Right lobe of liver (tissue), 6 donors: ENCODE measurements around the gene SPAG6. TPM values are rescaled to one million over a fixed set of nuclear protein-coding genes. Genes with fewer than 3 reads are reported as not detected.

Experiments used
- ATAC-seq, 4 donors: fragments of 200-7000 bp; cut with Tn5 transposase; one replicate each; pipeline ENCODE4 v1.9.1; 2020; ENCODE audit warnings: mild to moderate bottlenecking in 4 of 4, moderate library complexity in 4 of 4
- DNase-seq, 3 donors: peaks; one replicate each; pipeline ENCODE4 v3.0.0-alpha.2; 2020
- H3K27ac ChIP-seq, 3 donors: fragments of 200-600 bp; one replicate each; pipeline ENCODE4 v1.8.0; 2022
- H3K27me3 ChIP-seq, 2 donors: fragments of 200-600 bp; one replicate each; pipeline ENCODE4 v1.8.0; 2022
- H3K36me3 ChIP-seq, 4 donors: fragments of 200-600 bp; sonication (generic) in 1 of 4; one replicate each; pipeline versions ENCODE4 v1.5.1 to v1.8.0; 2017 to 2022; ENCODE audit warnings: control low read depth in 1 of 4
- H3K4me1 ChIP-seq, 4 donors: fragments of 200-600 bp; sonication (generic) in 1 of 4; one replicate each; pipeline versions ENCODE4 v1.5.1 to v1.8.0; 2017 to 2022; ENCODE audit warnings: control low read depth in 1 of 4
- H3K4me3 ChIP-seq, 3 donors: fragments of 200-600 bp; one replicate each; pipeline ENCODE4 v1.8.0; 2022
- H3K9me3 ChIP-seq, 4 donors: fragments of 200-600 bp; sonication (generic) in 1 of 4; one replicate each; pipeline versions ENCODE4 v1.5.1 to v1.8.0; 2017 to 2022; ENCODE audit warnings: control low read depth in 1 of 4
- CTCF ChIP-seq, 4 donors: fragments of 200-600 bp in 3 of 4; fragments of 450-650 bp in 1 of 4; IDR thresholded peaks; one replicate each; pipeline versions ENCODE4 v1.5.1 to v1.8.0; 2016 to 2022; ENCODE audit warnings: antibody characterized with exemption in 4 of 4, mild to moderate bottlenecking in 2 of 4
- POLR2A ChIP-seq: fragments of 450-650 bp; IDR thresholded peaks from one replicate; pipeline ENCODE4 v1.6.1; 2017; ENCODE audit warnings: antibody characterized with exemption, mild to moderate bottlenecking
- WGBS: methylation state at CpG from one replicate; pipeline ENCODE4 v1.1.6; 2018; ENCODE audit warnings: low coverage, low lambda C conversion rate; ENCODE audit not compliant: insufficient coverage; ENCODE audit errors: missing lambda C conversion rate; 5-methylcytosine and 5-hydroxymethylcytosine counted together
- intact Hi-C, 2 donors: fragments of 100-400 bp; cut with DNase I; formaldehyde crosslinking; loops; one replicate each; pipeline versions ENCODE4 v1.11.2 to v1.14.1; 2022
- total RNA-seq, 6 experiments: library from RNA; depleted of rRNA in 2 of 6; stranded (reverse); fragments of >200 nt in 2 of 6; fragmentation: NEBNext Ultra II Directional in 3 of 6; extraction: Animal tissue kit (Norgen Biotek cat#: 25700) in 3 of 6; gene quantifications; one replicate each; pipeline versions ENCODE4 v1.1.0 to v1.2.4, GENCODE V29; 2016 to 2023
- donor health status: DM: no; HTN: yes; CAD: no.
- donor health status: DM: no; HTN: no; CAD: no.
- donor health status: DM: no; HTN: no; CAD: no.
- donor health status: DM: no; HTN: yes; CAD: no.
- donor health status: DM: no; HTN: yes; CAD: no.

The SPAG6 gene
- total RNA-seq, 6 experiments from 2014 or later = not detected

GRCh38 chr10:22363305-22363704 is 18.0 kb downstream of the SPAG6 start:
- Histone ChIP-seq H3K36me3 (no peaks in the 10 kb centered on the region), H3K27ac (no peak overlapping the region), H3K4me1 (no peaks in the 10 kb centered on the region), H3K9me3 (no peaks in the 10 kb centered on the region), H3K27me3 (peaks cover 0 to 4% of the 10 kb centered on the region in 2 donors), H3K4me3 (no peak overlapping the region)
- 79% methylated on average over 6 of the region's 6 CpGs for WGBS
- DNase-seq (no peak), ATAC-seq (no peak)
- TF ChIP-seq POLR2A = no peak
- TF ChIP-seq CTCF (IDR thresholded peaks at IDR 0.05) = no peak
- intact Hi-C loops = no loop called here

GRCh38 chr10:22364407-22365140 is 19.3 kb downstream of the SPAG6 start:
- intact Hi-C loops = no loop called here
- no peaks in the 10 kb centered on the region for H3K9me3 ChIP-seq
- WGBS = 80% methylated on average over 5 of the region's 5 CpGs
- no peak overlapping the region for H3K27ac ChIP-seq
- ATAC-seq (no peak), DNase-seq (no peak)
- TF ChIP-seq POLR2A (no peak), CTCF (IDR thresholded peaks at IDR 0.05) (no peak)
- H3K4me1 ChIP-seq = no peaks in the 10 kb centered on the region
- H3K36me3 ChIP-seq = no peaks in the 10 kb centered on the region
- peaks cover 0 to 4% of the 10 kb centered on the region in 2 donors for H3K27me3 ChIP-seq
- H3K4me3 ChIP-seq = no peak overlapping the region

GRCh38 chr10:22365233-22365632 is 19.9 kb downstream of the SPAG6 start:
- Histone ChIP-seq H3K36me3 (no peaks in the 10 kb centered on the region), H3K9me3 (no peaks in the 10 kb centered on the region), H3K4me1 (no peaks in the 10 kb centered on the region), H3K27ac (no peak overlapping the region), H3K27me3 (peaks cover 0 to 4% of the 10 kb centered on the region in 2 donors), H3K4me3 (no peak overlapping the region)
- intact Hi-C loops = no loop called here
- peak; percentile 46 to 71 (median 54) for ATAC-seq
- no peak for TF ChIP-seq CTCF (IDR thresholded peaks at IDR 0.05)
- 81% methylated on average over 1 of the region's 1 CpG for WGBS
- DNase-seq = no peak

GRCh38 chr10:22365644-22366434 is 20.5 kb downstream of the SPAG6 start:
- intact Hi-C loops = no loop called here
- H3K4me1 ChIP-seq = no peaks in the 10 kb centered on the region
- ATAC-seq (no peak), DNase-seq (no peak)
- H3K36me3 ChIP-seq = no peaks in the 10 kb centered on the region
- no peak for TF ChIP-seq CTCF (IDR thresholded peaks at IDR 0.05)
- TF ChIP-seq POLR2A = no peak
- peaks cover 0 to 4% of the 10 kb centered on the region in 2 donors for H3K27me3 ChIP-seq
- H3K27ac ChIP-seq = no peak overlapping the region
- H3K4me3 ChIP-seq = no peak overlapping the region
- 67% methylated on average over 4 of the region's 4 CpGs for WGBS
- H3K9me3 ChIP-seq = no peaks in the 10 kb centered on the region
